NCI-H2029 treated with DMSO at 0.1 percent for 48 hours (cell line): Measurements from ENCODE around the gene ARHGAP29.

Experiments used
- DNase-seq: peaks from one replicate; lab custom pipeline; 2025; lab: John Stamatoyannopoulos, UW

Gene ARHGAP29

DNA sequence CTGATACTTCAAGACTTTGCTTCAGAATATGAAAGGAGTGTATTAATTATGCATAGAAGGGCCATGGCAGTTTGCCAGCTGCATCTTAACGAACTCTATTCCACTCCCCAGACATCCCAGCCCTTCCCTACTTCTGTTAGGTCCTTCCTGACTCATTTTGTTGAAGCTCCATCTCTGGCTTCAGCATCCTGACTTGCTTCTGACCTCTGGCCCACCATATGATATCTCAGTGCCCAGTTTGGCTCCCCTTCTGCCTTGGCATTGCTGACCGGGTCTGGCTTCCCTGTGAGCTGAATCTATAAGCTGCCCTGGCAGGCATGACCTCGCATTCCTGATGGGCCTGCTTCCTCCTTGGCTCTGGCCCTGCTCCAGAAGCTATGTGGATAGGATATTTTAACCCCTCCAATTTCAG lies 27.6 kb upstream of the ARHGAP29 start:
- DNase-seq = no peak

DNA sequence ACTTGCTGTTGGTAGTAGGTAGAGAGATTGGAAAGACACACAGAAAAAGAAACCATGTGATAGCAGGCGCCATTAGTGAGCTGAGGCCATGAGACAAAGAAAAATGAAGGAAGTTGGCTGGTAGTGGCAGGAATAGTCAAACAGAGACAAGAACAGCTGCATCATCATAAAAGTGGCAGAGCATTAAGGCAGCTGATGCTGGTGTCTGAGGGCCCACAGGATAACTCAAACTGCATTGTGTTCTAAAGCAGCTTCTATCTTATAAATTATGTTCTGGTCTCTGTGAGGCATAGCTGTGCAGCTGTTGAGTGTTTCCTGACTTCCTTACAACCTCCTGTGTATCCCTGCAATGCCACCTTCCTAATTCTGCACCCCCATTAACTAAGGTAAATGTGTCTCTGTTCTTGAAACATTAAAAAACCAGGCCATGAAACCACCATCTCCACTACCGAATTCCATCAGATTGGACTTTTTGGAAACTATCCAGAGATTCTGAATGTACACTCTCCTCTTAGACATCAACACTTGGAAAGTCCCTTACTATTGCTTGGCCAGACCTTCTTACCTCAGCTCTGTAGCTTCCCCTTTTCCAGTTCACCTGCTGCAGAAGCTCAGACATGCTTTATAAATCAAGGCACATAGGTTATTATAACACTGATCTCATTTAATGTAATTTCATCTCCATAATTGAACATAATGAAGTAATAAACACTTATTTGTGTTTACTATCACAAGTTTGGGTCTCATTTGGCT lies 23.4 kb upstream of the ARHGAP29 start:
- no peak for DNase-seq

DNA sequence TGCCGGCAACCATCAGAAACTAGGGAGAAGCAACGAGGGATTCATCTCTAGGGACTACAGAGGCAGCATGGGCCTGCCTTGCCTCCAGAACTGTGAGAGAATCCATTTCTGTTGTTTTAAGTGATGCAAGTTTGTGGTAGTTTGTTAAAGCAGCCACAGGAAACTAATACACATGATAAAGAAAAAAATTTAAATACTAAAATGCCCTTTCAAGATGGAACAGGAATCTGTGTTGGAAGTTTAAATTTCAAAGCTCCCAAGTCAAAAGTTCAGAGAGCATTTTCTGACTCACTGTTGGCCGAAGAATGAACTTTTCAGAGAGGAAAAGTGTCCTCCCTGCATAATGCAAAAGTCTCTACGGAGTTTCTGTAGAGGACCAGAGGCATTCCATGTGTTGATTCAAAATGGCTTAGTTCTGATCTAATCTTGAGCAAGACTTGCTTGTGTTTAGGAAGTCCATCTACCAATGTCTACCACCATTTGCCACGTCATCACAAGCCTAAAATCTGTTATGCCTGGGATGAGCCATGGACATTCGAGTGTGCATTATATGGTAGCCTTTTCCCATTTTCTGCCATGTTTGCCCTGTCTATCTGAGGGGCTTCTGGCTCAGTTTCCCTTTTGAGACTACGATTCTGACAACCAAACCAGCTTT lies 22.4 kb upstream of the ARHGAP29 start:
- DNase-seq = no peak

DNA sequence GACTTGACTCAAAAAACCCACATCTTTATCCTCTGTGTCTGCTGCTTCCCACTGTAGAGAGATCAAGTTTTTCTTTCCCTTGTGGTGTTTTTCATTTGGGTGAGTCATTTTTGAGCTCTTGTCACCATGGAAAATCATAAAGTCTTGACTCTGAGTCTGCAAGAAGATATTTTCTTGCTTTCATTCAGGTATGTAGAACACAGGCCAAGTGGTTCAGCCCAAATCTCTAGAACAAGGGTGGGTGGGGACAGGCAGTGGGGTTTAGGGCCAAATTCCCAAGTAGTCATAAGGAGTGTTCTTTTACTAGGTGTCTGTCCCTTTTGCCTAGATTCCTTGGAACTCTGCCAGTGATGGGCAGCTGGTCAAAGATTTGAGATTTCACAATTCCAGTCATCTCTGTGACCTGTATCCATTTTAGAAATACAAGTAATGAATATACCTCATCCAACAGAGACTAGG lies 21.5 kb upstream of the ARHGAP29 start:
- no peak for DNase-seq

DNA sequence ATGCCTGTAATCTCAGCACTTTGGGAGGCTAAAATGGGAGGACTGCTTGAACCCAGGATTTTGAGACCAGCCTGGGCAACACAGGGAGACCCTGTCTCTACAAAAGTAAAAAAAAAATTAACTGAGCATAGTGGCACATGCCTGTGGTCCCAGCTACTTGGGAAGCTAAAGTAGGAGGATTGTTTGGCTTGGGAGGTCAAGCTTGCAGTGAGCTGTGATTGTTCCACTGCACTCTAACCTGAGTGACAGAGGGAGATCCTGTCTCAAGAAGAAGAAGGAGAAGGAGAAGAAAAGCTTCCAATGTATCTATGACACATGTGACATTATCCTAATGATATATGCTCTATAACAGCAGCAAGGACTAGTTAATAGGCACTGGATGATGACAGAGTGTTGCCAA lies 20.1 kb upstream of the ARHGAP29 start:
- DNase-seq = no peak

DNA sequence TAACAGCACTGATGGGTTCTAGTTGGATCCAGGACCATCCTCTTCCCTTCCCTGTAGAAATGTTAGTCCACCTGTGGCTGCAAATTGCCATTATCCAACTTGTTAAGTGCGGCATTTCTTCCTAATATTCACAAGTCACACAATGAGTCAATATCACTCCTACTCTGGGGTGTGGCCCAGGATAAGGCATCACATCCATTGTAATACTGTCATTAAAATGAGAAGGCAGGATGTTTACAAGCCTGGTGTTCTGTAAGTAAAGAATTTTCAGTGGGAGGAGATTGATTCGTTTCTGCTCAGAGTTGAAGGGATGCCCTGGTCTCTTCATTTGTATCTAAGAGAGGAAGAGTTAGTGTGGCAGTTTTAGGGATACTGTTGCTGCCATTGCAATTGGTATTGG lies 18.1 kb upstream of the ARHGAP29 start:
- no peak for DNase-seq

DNA sequence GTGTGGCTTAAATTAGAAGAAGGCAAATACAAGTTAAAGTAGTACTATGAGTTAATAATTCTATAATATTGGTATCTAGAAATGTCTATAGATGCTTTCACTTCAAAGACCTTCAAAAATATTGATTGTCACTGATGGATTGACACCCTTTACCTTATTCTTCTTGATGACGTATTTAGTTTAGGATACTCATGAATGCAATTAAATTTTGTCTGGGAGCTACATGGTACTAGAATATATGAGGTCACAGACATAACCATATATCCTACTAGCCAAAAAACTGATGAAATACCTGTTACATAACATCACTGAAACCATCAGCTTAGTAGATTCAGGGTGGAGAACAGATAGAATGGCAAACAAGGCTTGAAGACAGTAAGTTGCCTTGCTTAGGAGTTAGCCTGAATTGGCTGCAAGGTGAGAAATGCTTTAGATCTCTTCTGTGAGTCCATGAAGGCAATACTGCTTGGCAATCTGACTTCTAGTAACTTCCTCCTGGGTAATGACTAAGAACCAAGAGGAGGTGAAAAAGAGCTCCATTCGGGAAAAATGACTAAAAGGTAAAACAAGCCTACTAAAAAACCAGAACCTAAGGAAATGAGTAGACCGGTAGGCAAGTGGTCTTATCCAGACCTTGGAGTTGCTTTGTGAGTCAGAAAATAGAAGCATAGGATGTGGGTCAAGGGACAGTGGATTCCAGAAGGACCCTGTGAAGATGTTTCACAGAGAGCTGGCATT lies 16.9 kb upstream of the ARHGAP29 start:
- no peak for DNase-seq

DNA sequence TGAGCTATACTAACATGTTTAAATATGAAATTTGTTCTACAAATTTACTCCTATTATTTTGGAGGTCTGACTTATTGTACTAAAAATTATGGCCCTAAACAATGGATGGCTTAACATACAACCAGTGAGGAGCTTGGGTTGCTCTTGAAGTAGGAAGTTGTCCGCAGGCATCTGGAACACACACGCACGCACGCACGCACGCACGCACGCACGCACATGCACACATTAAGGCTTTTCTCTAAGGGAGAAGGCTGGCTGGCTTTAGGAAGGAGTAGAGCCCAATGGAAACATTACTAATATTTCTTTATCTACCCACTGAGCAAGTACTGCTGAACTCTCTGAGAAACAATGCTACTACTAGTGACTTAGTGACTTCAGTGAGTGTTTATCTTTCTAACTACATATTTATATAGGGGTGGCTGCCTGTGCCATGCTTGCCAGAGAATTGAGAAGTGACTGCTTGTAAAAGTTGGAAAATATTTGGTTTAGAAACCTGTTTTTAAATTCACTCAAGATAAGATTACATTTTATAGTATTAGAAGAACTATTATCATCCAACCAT lies 16.2 kb upstream of the ARHGAP29 start:
- DNase-seq = no peak

DNA sequence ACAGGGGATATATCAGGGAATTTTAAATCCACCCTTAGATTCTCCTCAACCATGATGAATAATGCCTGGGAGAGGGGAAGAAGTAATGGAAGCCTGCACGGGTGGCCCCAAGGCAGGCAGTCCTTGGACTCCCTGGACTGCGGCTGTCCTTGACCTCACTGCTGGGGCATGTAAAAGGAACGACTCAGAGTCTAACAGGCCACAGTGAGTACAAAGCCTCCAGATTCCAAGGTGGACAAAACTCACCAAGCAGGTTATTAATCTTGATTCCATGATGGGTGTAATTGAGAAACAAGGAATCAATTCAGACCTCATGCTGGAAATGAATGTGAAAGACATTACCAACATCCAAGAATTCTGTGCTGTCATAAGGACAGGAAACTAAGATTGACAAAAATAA lies 13.0 kb upstream of the ARHGAP29 start:
- DNase-seq = no peak

DNA sequence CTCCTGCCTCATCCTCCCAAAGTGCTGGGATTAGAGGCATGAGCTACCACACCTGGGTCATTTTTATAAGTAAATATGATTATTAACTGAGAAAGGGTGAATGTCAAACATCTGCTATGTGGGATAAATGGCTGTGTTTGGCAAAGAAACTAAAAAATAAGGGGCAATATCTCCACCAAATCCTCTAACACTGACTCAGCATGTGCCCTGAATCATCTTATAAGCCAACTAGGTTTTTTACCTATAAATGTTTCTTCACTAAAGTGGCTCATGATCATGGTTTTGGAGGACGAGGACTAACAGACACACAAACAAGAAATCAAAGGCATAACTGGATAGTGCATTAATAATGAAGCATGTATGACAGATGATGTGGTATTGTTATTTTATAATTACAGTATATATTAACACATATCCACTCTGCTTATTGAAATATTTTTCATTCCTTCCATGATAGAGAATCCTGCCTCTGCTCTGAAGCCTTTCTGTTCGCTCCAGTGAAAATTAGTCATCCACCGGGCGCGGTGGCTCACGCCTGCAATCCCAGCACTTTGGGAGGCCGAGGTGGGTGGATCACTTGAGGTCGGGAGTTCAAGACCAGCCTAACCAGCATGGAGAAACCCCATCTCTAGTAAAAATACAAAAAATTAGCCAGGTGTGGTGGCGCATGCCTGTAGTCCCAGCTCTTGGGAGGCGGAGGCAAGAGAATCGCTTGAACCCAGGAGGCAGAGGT lies 11.7 kb upstream of the ARHGAP29 start:
- DNase-seq = no peak

DNA sequence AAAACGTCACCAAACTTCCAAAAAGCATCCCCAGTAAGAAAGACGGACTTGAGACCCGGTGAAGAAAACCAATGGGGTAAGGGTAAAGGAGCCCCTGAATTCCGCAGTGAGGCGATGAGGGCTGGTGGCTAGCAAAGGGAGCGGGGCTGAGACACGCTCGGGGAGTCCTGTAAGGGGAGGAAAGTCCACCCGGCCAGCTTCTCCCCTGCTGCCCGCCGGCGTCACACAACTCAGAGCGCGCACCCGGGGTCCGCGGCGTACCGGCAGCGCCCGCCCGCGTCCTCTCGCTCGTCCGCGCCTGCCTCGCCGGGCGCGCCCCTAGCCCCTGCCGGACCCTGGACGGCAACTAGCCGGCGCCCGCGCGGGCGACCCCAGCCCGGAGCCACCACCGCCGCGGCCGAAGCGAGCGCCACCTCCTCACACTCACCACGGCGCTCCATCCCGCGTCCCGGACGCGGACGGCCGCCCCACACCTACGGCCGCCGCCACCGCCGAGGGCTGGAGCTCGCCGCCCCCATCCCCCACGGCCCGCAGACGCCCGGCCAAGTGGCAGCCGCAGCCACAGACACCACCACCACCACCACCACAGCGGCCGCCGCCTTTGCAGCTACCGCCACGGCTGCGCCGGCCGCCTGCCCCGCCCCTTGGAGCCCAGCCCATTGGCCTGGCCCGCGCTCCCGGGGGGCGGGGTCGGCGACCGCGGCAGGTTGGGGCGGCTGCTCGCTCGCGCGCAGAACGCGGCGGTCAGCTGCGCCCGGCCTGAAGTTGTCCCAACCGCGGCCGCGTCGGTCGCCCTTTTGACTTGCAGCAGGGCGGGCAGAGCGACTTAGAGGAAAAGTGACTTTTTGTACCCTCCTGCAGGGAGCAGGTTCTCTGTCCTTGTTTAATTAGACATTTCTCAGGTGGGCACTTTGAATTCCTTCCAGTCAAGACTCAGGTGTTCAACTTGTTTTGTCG lies 10.0 kb upstream of the ARHGAP29 start:
- DNase-seq = peak; percentile 41

DNA sequence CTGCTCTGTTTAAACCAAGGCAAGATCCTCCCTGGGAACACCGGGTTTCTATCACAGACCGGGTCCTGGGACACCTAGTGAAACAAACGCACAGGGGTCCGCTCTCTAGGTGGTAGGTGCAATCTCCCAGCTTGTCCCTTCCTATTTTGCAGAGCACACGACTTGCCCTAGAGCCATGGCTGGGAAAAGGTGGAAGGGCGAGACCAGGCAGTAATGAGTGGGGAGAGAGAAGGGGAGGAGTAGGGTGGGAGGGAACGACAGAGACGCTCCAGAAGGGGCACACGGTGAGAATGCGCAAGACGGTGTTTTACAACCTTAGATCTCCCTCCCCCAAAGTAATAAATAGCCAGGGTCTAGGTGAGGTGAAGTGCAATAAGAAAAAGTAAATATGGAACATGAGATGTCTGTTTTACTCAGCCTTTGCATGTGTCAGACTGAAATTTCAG lies 9.3 kb upstream of the ARHGAP29 start:
- DNase-seq = no peak

DNA sequence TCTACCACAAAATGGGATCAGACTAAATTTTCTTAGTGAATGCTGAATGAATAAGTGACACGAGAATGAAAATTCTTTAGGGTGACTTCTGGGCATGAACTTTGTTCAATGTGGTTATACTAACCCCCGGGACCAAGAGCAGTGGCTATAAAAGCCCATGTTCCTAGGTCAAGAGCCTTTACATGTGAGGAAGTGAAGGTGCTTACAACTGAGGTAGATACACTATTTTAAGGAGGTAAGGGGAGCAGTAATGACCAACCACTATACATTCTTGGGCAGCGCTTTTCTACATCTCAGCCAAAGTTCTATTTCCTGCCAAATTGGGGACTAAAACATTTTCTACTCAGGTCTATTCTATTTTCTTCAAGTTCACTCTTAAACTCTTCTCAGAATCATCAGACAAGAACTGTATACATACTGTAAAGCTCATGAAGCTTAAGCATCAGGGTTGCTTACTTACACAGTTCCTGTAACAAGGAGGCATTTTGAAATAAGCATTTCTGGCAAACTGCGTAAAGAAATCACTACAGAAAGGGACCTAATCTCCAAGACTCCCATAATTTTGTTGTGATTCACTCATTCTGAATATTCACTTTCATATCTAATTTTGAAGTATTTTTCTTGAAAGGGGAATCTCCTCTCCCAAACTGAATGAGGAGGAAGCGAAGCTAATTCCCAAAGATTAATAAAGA lies 8.5 kb upstream of the ARHGAP29 start:
- DNase-seq = no peak

DNA sequence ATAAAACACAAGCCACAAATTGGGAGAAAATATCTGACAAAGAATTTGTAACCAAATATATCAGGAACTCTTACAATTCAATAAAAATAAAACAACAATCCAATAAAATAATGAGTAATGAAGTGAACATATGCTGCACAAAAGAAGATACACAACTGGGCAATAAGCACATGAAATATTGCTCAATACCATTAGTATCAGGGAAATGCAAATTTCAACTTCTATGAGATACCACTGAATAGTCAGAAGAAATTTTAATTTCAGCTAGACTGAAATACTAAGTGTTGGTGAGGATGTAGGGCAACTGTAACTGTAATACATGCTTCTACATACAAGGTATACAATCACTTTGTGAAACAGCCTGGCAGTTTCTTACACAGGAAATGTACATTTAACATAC lies 7.4 kb upstream of the ARHGAP29 start:
- DNase-seq = no peak

DNA sequence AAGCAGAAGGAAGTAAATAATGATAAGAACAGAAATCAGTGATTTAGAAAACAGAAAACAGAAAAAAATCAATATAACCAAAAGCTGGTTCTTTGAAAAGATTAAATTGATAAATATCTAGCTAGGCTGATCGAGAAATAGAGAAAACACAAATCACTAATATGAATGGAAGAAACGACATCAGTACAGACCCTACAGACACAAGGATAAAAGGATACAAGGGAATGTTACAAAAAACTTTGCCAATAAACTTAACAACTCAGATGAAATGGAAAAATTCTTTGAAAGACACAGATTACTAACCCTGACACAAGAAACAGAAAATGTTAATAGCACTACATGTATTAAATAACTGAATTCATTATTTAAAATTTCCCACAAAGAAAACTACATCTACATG lies 6.3 kb upstream of the ARHGAP29 start:
- DNase-seq = no peak

DNA sequence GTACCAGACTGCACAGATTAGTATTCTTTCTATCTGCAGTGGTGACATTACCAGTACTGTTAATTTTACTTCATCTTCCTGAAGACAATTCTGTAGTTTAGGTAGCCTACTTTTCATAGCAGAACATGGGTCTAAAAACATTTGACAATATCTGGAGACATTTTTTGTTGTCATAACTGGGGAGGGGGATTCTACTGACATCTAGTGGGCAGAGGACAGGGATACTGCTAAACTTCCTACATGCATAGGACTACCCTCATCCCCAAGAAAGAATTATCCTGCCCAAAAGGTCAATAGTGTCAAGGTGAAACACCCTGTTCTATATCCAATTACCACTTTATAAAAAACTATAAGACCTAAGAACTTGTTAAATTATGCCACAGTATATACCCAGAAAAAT lies 3.4 kb upstream of the ARHGAP29 start:
- no peak for DNase-seq

DNA sequence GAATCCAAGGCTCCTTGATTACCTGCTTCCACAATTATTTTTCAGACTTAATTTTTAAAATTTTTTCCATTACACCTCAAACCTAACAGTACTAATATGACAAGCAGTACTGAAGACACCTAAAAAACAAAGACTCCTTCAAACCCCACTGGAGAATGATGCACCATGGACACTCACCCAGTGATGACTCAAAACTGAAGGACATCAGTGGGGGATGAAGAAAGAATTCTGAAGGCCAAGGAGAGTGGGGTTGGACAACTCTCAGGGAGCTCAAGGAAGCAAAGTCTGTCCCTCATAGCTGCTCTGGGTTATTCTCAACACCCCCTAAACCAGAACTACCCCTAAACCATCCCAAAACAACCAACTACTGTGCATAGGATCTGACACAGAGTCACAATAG lies 2.4 kb upstream of the ARHGAP29 start:
- no peak for DNase-seq

DNA sequence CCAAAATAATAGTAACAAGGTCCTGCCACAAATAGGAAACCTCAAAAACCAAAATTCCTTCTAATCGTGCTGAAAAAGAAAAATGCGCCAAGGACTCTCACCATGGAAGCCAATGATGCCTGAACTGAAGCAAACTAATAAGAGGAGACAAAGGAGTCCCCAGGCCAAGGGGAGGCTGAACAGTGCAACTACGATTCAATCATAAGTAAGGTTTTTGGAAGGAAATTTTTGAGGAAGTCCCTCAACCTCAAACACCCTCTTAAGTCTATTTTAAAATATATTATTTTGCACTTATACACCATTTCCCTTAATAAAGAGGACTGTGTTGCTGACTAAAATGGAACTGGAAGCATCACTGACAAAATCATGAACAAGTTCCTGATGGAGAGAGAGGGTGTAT lies 1.7 kb upstream of the ARHGAP29 start:
- no peak for DNase-seq

DNA sequence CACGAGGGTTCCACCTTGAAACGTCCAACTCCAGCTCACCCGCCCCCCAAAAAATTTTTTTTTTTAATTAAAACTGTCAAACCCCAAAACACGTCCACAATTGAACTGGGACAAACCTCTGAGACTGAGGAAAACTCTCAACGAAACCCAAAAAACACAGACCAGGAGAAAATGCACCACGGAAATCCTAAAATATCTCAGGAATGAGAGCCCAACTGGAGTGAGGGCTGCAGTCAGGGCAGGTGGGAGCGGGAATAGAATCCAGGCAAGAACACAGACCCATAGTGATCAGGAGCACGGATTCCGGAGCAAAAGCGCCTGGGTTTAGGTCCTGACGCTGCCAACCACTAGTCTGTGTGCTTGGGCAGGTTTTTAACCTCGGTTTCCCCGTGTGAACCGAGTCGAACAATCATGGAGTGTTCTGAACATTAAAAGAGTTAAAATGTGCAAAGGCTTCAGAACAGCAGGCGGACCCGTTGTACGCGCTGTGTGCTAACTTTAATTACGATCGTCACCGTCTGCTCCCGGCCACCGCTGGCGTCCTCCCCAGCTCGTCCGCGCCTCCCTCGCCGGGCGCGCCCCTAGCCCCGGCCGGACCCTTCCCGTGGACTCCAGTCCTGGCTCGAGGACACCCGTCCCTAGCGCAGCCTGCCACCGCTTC lies 624 bp downstream of the ARHGAP29 start:
- peak; percentile 75 for DNase-seq

DNA sequence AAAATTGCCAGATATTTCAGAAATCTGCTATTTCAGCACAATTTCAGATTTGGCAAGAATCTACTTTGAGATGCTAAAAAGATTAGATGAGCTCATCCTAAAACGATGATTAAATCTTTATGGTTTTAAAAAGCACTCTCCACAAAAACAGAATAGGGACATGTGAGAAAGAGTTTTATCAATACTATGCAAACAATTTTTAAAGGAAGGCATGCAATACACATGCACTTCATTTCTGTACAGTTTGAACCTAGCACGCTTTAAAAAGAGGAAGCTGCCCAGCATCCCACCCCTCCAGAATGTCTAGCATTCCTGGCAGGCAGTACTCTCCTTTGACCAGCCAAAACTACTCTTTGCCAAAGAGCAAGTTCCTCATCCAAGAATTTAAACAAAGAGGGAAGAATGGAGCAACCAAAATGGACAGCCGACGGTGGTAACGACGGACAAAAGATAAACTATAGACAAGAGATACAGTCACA lies 1.3 kb downstream of the ARHGAP29 start:
- DNase-seq = no peak
